LNCaP clone FGC (cell line): ENCODE measurements around the gene LTN1.

ENCODE experiments used
- DNase-seq: peaks from one replicate; pipeline ENCODE4 v3.0.0-alpha.2; 2011; ENCODE audit warnings: low read depth
- H3K4me3 ChIP-seq: 2 replicates; pipeline ENCODE4 v1.5.1; 2011; ENCODE audit warnings: mild to moderate bottlenecking, low read depth, low read length, control low read depth
- CTCF ChIP-seq: IDR thresholded peaks from 2 replicates; pipeline ENCODE4 v1.5.1; 2012; ENCODE audit warnings: mild to moderate bottlenecking; ENCODE audit not compliant: control insufficient read depth, insufficient read depth; ENCODE audit errors: extremely low read depth

Gene LTN1

GRCh38 chr21:28963831-28964230, 28.8 kb downstream of the LTN1 start:
- no peak for TF ChIP-seq CTCF
- DNase-seq, result no peak
- no peak overlapping the region for H3K4me3 ChIP-seq

DNA sequence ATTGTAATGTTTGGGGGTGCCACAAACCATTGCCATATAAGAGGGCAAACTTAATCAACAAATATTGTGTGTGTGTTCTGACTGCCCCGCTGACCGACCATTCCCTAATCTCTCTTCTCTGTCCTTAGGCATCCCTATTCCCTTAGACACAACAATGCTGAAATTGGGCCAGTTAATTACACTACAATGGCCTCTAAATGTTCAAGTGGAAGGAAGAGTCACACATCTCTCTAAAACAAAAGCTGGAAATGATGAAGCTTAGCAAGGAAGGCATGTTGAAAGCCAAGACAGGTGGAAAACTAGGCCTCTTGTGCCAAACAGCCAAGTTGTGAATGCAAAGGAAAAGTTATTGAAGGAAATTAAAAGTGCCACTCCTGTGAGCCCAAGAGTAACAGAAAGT, 30.2 kb downstream of the LTN1 start:
- no peak for DNase-seq
- no peak for TF ChIP-seq CTCF

GRCh38 chr21:28961927-28962326, 30.8 kb downstream of the LTN1 start:
- TF ChIP-seq CTCF, result no peak
- H3K4me3 ChIP-seq, result peak overlapping the region; percentile 15
- peak; percentile 93 for DNase-seq

More for the DNA sequence above, 30.2 kb downstream of the LTN1 start:
- H3K4me3 ChIP-seq, result peak overlapping the region; percentile 15

GRCh38 chr21:28960245-28960644, 32.4 kb downstream of the LTN1 start:
- TF ChIP-seq CTCF, result no peak
- H3K4me3 ChIP-seq, result no peak overlapping the region
- no peak for DNase-seq

DNA sequence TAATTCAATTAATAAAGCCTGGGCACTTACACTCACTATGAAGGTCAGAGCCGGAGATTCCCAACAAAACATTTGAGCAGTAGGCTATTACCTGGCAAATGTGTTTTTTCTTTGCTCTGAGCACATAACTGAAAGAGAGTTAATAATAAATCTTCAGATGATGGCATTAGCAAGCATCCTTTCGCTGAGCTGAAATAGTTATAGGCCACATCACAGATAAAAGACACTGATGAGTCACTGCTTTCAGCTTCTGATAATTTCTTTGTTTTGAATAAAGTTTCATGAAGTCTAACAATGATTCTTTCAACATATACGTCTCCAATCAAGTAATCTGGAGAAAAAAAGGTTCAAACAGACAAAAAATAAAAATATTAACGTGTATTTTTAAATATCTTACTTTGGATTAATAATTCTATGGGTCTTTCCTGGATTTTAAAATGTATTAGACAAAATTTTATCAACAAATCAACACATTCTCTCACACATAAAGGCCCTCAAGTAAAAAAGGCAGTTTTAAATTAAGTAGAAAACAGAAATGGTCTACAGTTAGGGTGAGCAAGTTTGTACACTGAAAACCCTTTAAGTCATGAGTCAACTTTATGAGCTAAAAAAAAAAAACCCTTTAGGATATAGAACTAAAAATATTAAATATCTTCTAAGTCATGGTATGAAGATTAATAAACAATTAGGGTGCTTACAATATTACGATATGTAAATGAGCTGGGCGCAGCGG, 33.1 kb downstream of the LTN1 start:
- TF ChIP-seq CTCF, result no peak
- H3K4me3 ChIP-seq, result no peak overlapping the region
- DNase-seq, result no peak

GRCh38 chr21:28953247-28953646, 39.4 kb downstream of the LTN1 start:
- no peak for TF ChIP-seq CTCF
- H3K4me3 ChIP-seq, result no peak overlapping the region

DNA sequence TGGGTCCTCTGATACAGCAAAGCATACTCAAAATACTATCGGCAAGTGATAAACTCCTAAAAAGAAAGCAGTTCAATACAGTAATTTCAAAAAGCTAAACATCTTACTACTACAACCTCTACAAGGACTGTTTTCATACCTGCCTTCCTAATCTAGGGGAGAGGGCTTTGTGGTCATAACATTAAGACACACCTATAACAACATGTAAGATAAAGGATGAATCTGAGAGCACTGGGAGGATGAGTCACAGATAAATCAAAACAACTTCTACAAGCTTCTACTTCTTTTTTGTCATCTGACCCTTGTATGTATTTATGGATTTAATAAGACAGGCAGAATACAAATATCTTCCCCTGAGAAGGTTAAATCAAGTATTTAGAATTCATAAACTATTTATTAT, 40.0 kb downstream of the LTN1 start:
- DNase-seq, result no peak
- TF ChIP-seq CTCF, result no peak
- no peak overlapping the region for H3K4me3 ChIP-seq

More at GRCh38 chr21:28953247-28953646, 39.4 kb downstream of the LTN1 start:
- no peak for DNase-seq
